Transverse colon (tissue), 4 donors: ENCODE measurements around the gene ARF6.

ENCODE experiments used
- CTCF ChIP-seq, 5 experiments: fragments of 200-600 bp in 3 of 5; fragments of 450-650 bp in 2 of 5; sonication (generic) in 3 of 5; IDR thresholded peaks; 1 replicate in 2 of 5; 2 replicates in 3 of 5; pipeline ENCODE4 v1.5.1; 2016 to 2017; ENCODE audit warnings: antibody characterized with exemption in 5 of 5, inconsistent platforms in 3 of 5, mild to moderate bottlenecking in 2 of 5, moderate library complexity in 1 of 5
- EP300 ChIP-seq: sonication (generic); formaldehyde crosslinking; IDR thresholded peaks from one replicate; pipeline ENCODE4 v1.6.1; 2017; ENCODE audit warnings: antibody characterized with exemption, low read depth
- POLR2A ChIP-seq: fragments of 450-650 bp; IDR thresholded peaks from one replicate; pipeline ENCODE4 v1.6.1; 2016; ENCODE audit warnings: antibody characterized with exemption, mild to moderate bottlenecking, moderate library complexity
- POLR2AphosphoS5 ChIP-seq, 3 donors: sonication (generic); formaldehyde crosslinking; IDR thresholded peaks; one replicate each; pipeline ENCODE4 v1.6.1; 2016; ENCODE audit warnings: antibody characterized with exemption in 3 of 3

- no peak for TF ChIP-seq CTCF (IDR thresholded peaks at IDR 0.05)
- TF ChIP-seq EP300, result no peak
- TF ChIP-seq POLR2A, result no peak
- no peak for TF ChIP-seq POLR2AphosphoS5 (IDR thresholded peaks at IDR 0.05)
Measured at GRCh38 chr14:49880267-49881064, 12.4 kb upstream of the ARF6 start.
